Frontal cortex (tissue), 4 donors: ENCODE measurements around the gene ISLR. TPM values are rescaled to one million over a fixed set of nuclear protein-coding genes. Genes with fewer than 3 reads are reported as not detected.

Source experiments
- DNase-seq, 2 donors: peaks; one replicate each; pipeline ENCODE4 v3.0.0; 2012; ENCODE audit warnings: low spot score in 2 of 2
- FAIRE-seq: peaks from 2 replicates; lab custom pipeline; 2012; peaks lifted over from hg19 to GRCh38; lab: Jason Lieb, UNC
- total RNA-seq: library from RNA; depleted of rRNA; stranded (reverse); fragments of >200 nt; gene quantifications from one replicate; pipeline ENCODE4 v1.2.3, GENCODE V29; 2014
- donor health status: control.
- donor health status: control.
- donor health status: control.

Gene ISLR
- 12.6 TPM for total RNA-seq

GRCh38 chr15:74173380-74174218 lies at the start of gene ISLR:
TSS of gene ISLR (plus strand) at chr15:74173710. CDS start at chr15:74174859, 1,149 bp downstream.
- FAIRE-seq (no peak), DNase-seq (no peak)

- DNase-seq: no peak
- FAIRE-seq: no peak
Observed at GRCh38 chr15:74124196-74124595, 49.3 kb upstream of the ISLR start.

GRCh38 chr15:74124759-74125158 lies 48.8 kb upstream of the ISLR start:
- FAIRE-seq (no peak), DNase-seq (no peak)

GRCh38 chr15:74127255-74127953 lies 46.1 kb upstream of the ISLR start:
- peak; percentile 71 to 85 for DNase-seq
- FAIRE-seq: no peak

- no peak for FAIRE-seq
- no peak for DNase-seq
Observed at GRCh38 chr15:74127954-74128784, 45.3 kb upstream of the ISLR start.

GRCh38 chr15:74128785-74129585 lies 44.5 kb upstream of the ISLR start:
- no peak for DNase-seq
- FAIRE-seq: no peak

- DNase-seq (no peak), FAIRE-seq (no peak)
Observed at GRCh38 chr15:74129586-74130154, 43.8 kb upstream of the ISLR start.

GRCh38 chr15:74130155-74130848 lies 43.2 kb upstream of the ISLR start, which contains the start of gene ISLR2:
TSS of gene ISLR2 (plus strand) at chr15:74130586. CDS start at chr15:74132755, 2,169 bp downstream.
- DNase-seq (no peak), FAIRE-seq (no peak)

GRCh38 chr15:74130849-74131627 lies 42.5 kb upstream of the ISLR start:
- no peak for FAIRE-seq
- no peak for DNase-seq

- DNase-seq: no peak
- no peak for FAIRE-seq
Observed at GRCh38 chr15:74131628-74132413, 41.7 kb upstream of the ISLR start.

- DNase-seq: no peak
- no peak for FAIRE-seq
Observed at GRCh38 chr15:74132681-74133651, 40.5 kb upstream of the ISLR start.

- FAIRE-seq (no peak), DNase-seq (no peak)
Observed at GRCh38 chr15:74133694-74134386, 39.7 kb upstream of the ISLR start.

- DNase-seq (peak in 1 of 2 donors; percentile 39), FAIRE-seq (no peak)
Observed at GRCh38 chr15:74134387-74135027, 39.0 kb upstream of the ISLR start.

GRCh38 chr15:74135041-74135565 lies 38.4 kb upstream of the ISLR start:
- no peak for FAIRE-seq
- no peak for DNase-seq

- no peak for DNase-seq
- FAIRE-seq: no peak
Observed at GRCh38 chr15:74136540-74136813, 37.0 kb upstream of the ISLR start.
